HG03095 (cell line): Measurements from ENCODE around the gene FAM161B.

Experiments
- ATAC-seq: cut with Tn5 transposase; IDR thresholded peaks from one replicate; pipeline ENCODE4 v1.9.1; 2021; ENCODE audit warnings: moderate library complexity; ENCODE audit not compliant: unreplicated experiment

FAM161B gene

GRCh38 chr14:73884438-73885190 lies 65.3 kb downstream of the FAM161B start:
- no peak for ATAC-seq
